GM13977 (cell line): ENCODE measurements around the gene BEGAIN.

Experiments used
- DNase-seq: peaks from one replicate; pipeline ENCODE4 v3.0.0; 2012; ENCODE audit warnings: low spot score
- in situ Hi-C: fragments of 300-500 bp; cut with MboI; formaldehyde crosslinking; loops from one replicate; pipeline ENCODE4 v1.12.0; 2022; ENCODE audit warnings: low sequenced_read_pairs, low pct_unique_long_range_greater_than_20kb, mixed read lengths, inconsistent platforms; ENCODE audit not compliant: unreplicated experiment
- TF ChIP-seq, protein P1 (sequence below): IDR thresholded peaks from 2 replicates; pipeline ENCODE4 v1.5.1; 2012; ENCODE audit warnings: mild to moderate bottlenecking, control low read depth; ENCODE audit not compliant: insufficient read depth; ENCODE audit errors: extremely low read depth, missing control alignments

BEGAIN gene

DNA sequence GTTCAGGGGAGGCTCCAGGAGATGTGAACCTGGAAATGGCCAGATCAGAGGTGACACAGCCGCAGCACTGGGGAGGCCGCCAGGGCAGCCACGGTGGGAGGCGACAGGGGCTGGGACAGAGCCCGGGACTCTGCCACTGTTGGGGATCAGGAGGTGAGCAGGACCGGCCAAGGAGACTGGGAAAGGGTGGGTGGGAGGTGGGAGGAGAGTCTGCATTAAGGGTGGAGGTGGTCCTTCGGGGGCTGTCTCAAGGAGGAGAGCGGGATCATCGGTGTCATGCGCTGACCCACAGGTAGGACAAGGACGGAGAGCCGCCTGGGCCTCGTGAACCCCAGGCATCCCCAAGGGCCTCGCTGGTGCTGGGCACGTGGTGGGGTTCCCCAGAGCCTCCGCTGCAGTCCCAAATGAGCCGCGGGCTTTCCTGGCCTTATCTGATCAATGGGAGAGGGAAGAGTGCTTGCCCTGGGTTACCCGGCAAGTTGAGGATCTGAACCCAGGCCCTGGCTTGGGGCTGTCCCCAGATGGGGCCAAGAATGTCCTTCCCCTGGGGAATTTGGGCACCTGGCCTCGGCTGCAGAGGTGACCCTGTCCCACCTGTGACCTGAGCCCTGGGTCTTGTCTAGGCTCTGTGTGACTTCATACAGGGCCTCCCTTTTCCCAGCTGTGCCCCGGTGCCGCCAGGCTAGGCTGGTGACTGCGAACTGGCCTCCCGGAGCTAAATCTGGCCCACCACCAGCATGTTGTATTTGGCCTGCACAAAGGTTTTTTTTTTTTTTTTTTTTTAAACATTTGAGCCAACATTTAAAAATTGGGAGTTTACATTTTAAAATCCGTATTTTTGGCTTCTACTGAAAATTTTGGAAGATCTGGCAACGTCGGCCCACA lies 13.2 kb downstream of the BEGAIN start:
- no peak for DNase-seq
- TF ChIP-seq, protein P1, sequence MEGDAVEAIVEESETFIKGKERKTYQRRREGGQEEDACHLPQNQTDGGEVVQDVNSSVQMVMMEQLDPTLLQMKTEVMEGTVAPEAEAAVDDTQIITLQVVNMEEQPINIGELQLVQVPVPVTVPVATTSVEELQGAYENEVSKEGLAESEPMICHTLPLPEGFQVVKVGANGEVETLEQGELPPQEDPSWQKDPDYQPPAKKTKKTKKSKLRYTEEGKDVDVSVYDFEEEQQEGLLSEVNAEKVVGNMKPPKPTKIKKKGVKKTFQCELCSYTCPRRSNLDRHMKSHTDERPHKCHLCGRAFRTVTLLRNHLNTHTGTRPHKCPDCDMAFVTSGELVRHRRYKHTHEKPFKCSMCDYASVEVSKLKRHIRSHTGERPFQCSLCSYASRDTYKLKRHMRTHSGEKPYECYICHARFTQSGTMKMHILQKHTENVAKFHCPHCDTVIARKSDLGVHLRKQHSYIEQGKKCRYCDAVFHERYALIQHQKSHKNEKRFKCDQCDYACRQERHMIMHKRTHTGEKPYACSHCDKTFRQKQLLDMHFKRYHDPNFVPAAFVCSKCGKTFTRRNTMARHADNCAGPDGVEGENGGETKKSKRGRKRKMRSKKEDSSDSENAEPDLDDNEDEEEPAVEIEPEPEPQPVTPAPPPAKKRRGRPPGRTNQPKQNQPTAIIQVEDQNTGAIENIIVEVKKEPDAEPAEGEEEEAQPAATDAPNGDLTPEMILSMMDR: no peak
- in situ Hi-C loops: no loop called here

DNA sequence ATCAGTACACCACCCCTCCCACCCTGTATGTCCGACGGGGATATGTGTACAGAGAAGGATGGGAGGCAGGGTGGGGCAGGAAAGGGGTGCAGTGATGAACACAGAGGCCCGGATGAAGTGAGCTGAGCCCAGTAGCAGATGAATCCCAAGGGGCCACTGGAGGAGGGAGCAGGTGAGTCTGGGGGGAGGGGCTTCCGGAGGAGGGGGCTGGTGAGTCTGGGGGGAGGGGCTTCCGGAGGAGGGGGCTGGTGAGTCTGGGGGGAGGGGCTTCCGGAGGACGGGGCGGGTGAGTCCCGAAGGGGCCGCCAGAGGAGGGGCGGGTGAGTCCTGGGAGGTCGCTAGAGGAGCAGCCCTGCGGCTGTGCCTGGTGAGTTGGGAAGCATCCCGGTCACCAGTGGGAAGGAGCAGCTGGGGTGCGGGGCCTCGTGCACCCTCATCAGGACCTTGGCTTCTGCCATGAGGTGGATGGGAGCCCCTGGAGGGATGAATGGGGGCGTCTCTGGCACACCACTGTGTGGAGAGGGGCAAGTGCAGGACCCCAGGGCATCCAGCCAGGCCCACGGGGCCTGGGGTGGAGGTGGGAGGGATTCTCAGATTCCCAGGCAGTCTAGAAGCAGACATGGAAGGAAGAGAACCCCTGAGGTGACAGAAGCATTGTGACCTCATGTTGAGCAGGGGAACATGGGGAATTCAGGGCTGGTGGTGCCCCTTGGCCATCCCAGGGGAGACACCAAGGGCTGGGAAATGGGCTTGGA lies 14.0 kb downstream of the BEGAIN start:
- TF ChIP-seq, protein P1: no peak
- in situ Hi-C loops: no loop called here
- DNase-seq: no peak

DNA sequence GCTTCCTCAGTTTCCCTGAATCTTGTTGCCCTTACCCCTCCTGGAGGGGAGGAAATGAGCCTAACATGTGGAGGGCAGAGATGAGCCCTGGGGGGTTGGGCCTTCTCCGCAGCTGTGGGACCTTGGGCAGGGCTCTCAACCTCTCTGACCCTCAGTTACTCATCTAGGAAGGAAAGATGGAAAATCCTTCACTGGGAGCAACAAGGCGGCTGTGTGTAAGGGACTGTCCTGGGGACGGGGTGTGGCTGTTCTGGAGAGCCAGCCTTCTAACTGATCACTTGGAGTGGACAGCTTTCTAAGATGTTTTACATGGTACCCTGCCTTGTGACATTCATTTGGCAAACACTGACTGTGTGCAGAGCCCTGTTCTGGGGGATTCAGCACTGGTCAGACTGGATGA lies 14.7 kb downstream of the BEGAIN start:
- TF ChIP-seq, protein P1: no peak
- in situ Hi-C loops: no loop called here
- no peak for DNase-seq

DNA sequence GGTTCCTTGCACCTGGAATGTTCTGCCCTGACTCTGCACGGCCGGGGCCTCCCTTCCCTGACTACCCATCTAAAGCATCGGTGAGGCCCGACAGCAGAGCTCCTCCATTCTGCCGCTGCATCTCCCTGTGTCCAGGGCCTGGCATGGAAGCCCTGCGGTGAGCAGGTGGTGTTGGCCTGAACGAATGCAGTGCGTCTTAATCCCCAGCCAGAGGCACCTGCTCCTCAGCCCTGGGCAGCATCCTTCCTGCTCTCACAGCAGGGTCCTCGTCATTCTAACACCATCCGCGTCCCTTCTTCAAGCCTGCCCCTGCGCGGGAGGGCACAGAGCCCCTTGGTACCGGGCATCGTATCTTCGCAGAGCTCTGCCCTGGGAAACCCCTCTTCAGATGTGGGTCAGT lies 15.4 kb downstream of the BEGAIN start:
- DNase-seq: no peak
- TF ChIP-seq, protein P1: no peak
- in situ Hi-C loops: no loop called here

DNA sequence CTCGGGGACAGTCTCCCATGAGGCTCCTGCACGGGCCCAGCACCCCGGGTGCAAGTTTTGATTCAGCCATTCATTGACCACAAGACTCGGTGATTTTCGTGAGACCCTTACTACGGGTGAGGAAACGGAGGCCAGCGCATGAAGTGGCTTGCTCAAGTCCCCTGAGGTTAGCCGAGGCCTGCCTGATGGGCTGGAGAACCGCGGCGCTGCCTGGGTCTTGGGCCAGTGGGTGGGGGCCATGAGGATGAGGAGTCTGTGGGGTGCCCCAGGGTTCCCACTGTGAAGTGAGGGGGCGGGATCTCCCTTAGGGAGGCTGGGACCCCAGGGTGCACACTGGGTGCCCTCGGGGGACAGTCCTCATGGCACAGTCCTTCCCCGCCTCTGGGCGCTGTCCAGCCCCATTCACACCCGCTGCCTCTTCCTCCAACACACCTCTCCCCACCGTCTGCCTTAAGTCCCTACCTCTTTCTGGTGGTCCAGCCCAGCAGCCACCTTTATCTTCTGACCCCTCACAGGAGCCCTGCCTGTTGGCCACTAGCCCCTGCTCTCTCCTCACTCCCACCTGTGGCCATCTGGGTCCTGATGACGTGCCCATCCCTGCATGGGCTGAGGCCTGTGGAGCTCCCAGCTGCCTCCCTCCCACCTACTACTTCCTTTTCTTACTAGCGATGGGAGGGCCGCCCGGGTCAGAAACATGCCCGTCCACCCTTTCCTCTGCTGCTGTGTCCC lies 16.3 kb downstream of the BEGAIN start:
- no peak for DNase-seq
- TF ChIP-seq, protein P1: no peak
- in situ Hi-C loops: no loop called here

DNA sequence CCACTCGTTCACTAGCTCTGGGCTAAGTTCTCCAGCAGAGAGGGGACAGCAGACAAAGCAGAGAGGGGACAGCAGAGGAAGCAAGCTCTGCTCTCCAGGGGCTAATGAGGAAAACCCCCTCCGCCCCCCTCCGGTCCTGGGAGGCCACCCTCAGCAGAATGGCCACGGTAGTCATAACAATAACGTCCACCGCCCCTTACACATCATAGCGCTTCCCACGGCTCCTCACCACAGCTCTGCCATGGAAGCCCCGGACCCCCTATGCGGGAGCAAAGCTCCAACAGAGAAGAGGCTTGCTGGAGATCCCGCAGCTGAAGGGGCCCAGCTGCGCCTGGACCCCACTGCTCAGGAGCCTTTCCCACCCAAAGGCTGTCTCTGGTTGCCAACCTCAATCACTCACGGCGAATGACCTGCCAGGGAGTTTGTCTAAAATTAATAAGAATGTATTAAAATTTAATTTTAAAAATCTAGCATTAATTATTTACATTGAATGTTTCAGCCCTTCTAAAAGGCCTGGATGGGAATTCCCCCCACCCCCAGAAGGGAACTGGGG lies 17.4 kb downstream of the BEGAIN start:
- TF ChIP-seq, protein P1: no peak
- no peak for DNase-seq
- in situ Hi-C loops: no loop called here
